Cardiac muscle cell (in vitro differentiated cells and primary cell): ENCODE results near the gene FLVCR1. TPM values are rescaled to one million over a fixed set of nuclear protein-coding genes. Genes with fewer than 3 reads are reported as not detected.

ENCODE experiments used
- DNase-seq, 2 donors: peaks; one replicate each; pipeline versions ENCODE4 v3.0.0 to v3.0.0-alpha.2; 2010 to 2017; ENCODE audit warnings: low read depth in 1 of 2, low spot score in 1 of 2
- H3K27ac ChIP-seq: fragments of 200-600 bp; sonication (generic); 2 replicates; pipeline ENCODE4 v1.5.1; 2016
- H3K27me3 ChIP-seq: fragments of 200-600 bp; sonication (generic); 2 replicates; pipeline ENCODE4 v1.6.0; 2016; ENCODE audit warnings: control low read depth
- H3K36me3 ChIP-seq: fragments of 200-600 bp; sonication (generic); 2 replicates; pipeline ENCODE4 v1.5.1; 2016; ENCODE audit warnings: control low read depth
- H3K4me1 ChIP-seq: fragments of 200-600 bp; sonication (generic); 2 replicates; pipeline ENCODE4 v1.8.1; 2017; ENCODE audit warnings: low read depth, mild to moderate bottlenecking, mixed run types
- H3K4me3 ChIP-seq: fragments of 200-600 bp; sonication (generic); 2 replicates; pipeline ENCODE4 v1.5.1; 2016; ENCODE audit warnings: mild to moderate bottlenecking
- H3K9me3 ChIP-seq: fragments of 200-600 bp; sonication (generic); 2 replicates; pipeline ENCODE4 v1.5.1; 2017; ENCODE audit warnings: low read depth, mild to moderate bottlenecking, control low read depth
- CTCF ChIP-seq: IDR thresholded peaks from 2 replicates; pipeline ENCODE4 v1.5.1; 2012; ENCODE audit warnings: low read depth, mild to moderate bottlenecking, low read length
- polyA plus RNA-seq: library from polyadenylated mRNA; unstranded; fragments of >200 nt; fragmentation: Nextera tagmentation; extraction: Ambion mirVana; gene quantifications from 2 replicates; pipeline ENCODE4 v1.2.1, GENCODE V29; 2016
- total RNA-seq: library from RNA; depleted of rRNA; stranded (reverse); fragments of >200 nt; gene quantifications from 2 replicates; pipeline ENCODE4 v1.2.3, GENCODE V29; 2016

Gene FLVCR1
- total and polyA plus RNA-seq, 2 experiments from 2014 or later: 7.8 to 11.7 TPM

- H3K36me3 ChIP-seq: peaks cover 33% of the 10 kb centered on the region
- no peak for DNase-seq
- no peak overlapping the region for H3K4me3 ChIP-seq
- H3K9me3 ChIP-seq: no peaks in the 10 kb centered on the region
- TF ChIP-seq CTCF: no peak
- H3K27me3 ChIP-seq: no peaks in the 10 kb centered on the region
- H3K4me1 ChIP-seq: no peaks in the 10 kb centered on the region
- no peak overlapping the region for H3K27ac ChIP-seq
Observed at GRCh38 chr1:212879947-212880690, 22.0 kb downstream of the FLVCR1 start.

- peaks cover 52% of the 10 kb centered on the region for H3K36me3 ChIP-seq
Observed at GRCh38 chr1:212884592-212884991, 26.5 kb downstream of the FLVCR1 start.

GRCh38 chr1:212892108-212892507 lies 34.0 kb downstream of the FLVCR1 start:
- DNase-seq: no peak
- Histone ChIP-seq H3K4me1 (no peaks in the 10 kb centered on the region), H3K27ac (no peak overlapping the region), H3K36me3 (peaks cover 62% of the 10 kb centered on the region), H3K9me3 (no peaks in the 10 kb centered on the region), H3K4me3 (no peak overlapping the region), H3K27me3 (no peaks in the 10 kb centered on the region)
- no peak for TF ChIP-seq CTCF

More at GRCh38 chr1:212884592-212884991, 26.5 kb downstream of the FLVCR1 start:
- H3K27me3 ChIP-seq: no peaks in the 10 kb centered on the region
- no peak for DNase-seq
- no peak overlapping the region for H3K4me3 ChIP-seq
- no peaks in the 10 kb centered on the region for H3K4me1 ChIP-seq
- no peak for TF ChIP-seq CTCF
- H3K27ac ChIP-seq: no peak overlapping the region
- no peaks in the 10 kb centered on the region for H3K9me3 ChIP-seq

GRCh38 chr1:212899845-212900244 lies 41.8 kb downstream of the FLVCR1 start:
- TF ChIP-seq CTCF: no peak
- Histone ChIP-seq H3K4me3 (no peak overlapping the region), H3K9me3 (peaks cover 3% of the 10 kb centered on the region), H3K36me3 (peaks cover 28% of the 10 kb centered on the region), H3K4me1 (no peaks in the 10 kb centered on the region), H3K27me3 (no peaks in the 10 kb centered on the region), H3K27ac (no peak overlapping the region)
- no peak for DNase-seq

- TF ChIP-seq CTCF: no peak
- no peak for DNase-seq
- H3K4me3 ChIP-seq: no peak overlapping the region
- H3K36me3 ChIP-seq: peaks cover 15% of the 10 kb centered on the region
- no peaks in the 10 kb centered on the region for H3K4me1 ChIP-seq
- H3K9me3 ChIP-seq: peaks cover 3% of the 10 kb centered on the region
- no peaks in the 10 kb centered on the region for H3K27me3 ChIP-seq
- H3K27ac ChIP-seq: no peak overlapping the region
Observed at GRCh38 chr1:212901290-212901689, 43.2 kb downstream of the FLVCR1 start.
